GM23338 (cell line): ENCODE data around the gene CD6. TPM values are rescaled to one million over a fixed set of nuclear protein-coding genes. Genes with fewer than 3 reads are reported as not detected.

ENCODE experiments used
- ATAC-seq: fragments of 200-7000 bp; cut with Tn5 transposase; 3 replicates; pipeline ENCODE4 v1.9.1; 2020
- DNase-seq: peaks from one replicate; pipeline ENCODE4 v3.0.0-alpha.2; 2015; ENCODE audit warnings: low spot score
- H2AFZ ChIP-seq: fragments of 200-600 bp; sonication (generic); 2 replicates; pipeline ENCODE4 v1.8.0; 2016; ENCODE audit warnings: antibody characterized with exemption, mild to moderate bottlenecking, moderate library complexity
- H3F3A ChIP-seq: fragments of 200-600 bp; sonication (generic); replicated peaks from 2 replicates; pipeline ENCODE4 v1.8.0; 2017; ENCODE audit warnings: antibody characterized with exemption, mixed run types, low read depth
- H3K27ac ChIP-seq: fragments of 200-600 bp; sonication (generic); 2 replicates; pipeline ENCODE4 v1.6.1; 2016; ENCODE audit warnings: low read depth
- H3K27me3 ChIP-seq: fragments of 200-600 bp; sonication (generic); 2 replicates; pipeline ENCODE4 v1.8.0; 2016; ENCODE audit warnings: mild to moderate bottlenecking, mixed run types, moderate library complexity; ENCODE audit not compliant: insufficient read depth
- H3K36me3 ChIP-seq: fragments of 200-600 bp; sonication (generic); 2 replicates; pipeline ENCODE4 v1.8.0; 2016; ENCODE audit warnings: mild to moderate bottlenecking; ENCODE audit not compliant: insufficient read depth
- H3K4me1 ChIP-seq: fragments of 200-600 bp; sonication (generic); 2 replicates; pipeline ENCODE4 v1.8.0; 2016; ENCODE audit warnings: mild to moderate bottlenecking, moderate library complexity; ENCODE audit not compliant: insufficient read depth
- H3K4me2 ChIP-seq: fragments of 200-600 bp; sonication (generic); 2 replicates; pipeline ENCODE4 v1.7.1; 2017; ENCODE audit warnings: mixed run types
- H3K4me3 ChIP-seq: fragments of 200-600 bp; sonication (generic); 2 replicates; pipeline ENCODE4 v1.6.1; 2016; ENCODE audit warnings: mixed run types
- H3K79me2 ChIP-seq: fragments of 200-600 bp; sonication (generic); replicated peaks from 2 replicates; pipeline ENCODE4 v1.8.0; 2017; ENCODE audit warnings: mild to moderate bottlenecking; ENCODE audit not compliant: insufficient read depth
- H3K9me2 ChIP-seq: fragments of 200-600 bp; sonication (generic); 2 replicates; pipeline ENCODE4 v1.8.0; 2017; ENCODE audit not compliant: insufficient read depth
- H4K20me1 ChIP-seq: fragments of 200-600 bp; sonication (generic); replicated peaks from 2 replicates; pipeline ENCODE4 v1.8.0; 2017; ENCODE audit warnings: mild to moderate bottlenecking; ENCODE audit not compliant: insufficient read depth
- H3K27ac Mint-ChIP-seq: 2 replicates; pipeline ENCODE4 v1.8.0; 2020; ENCODE audit warnings: inconsistent platforms, mild to moderate bottlenecking, moderate library complexity, mixed read lengths
- H3K27me3 Mint-ChIP-seq: 3 replicates; pipeline ENCODE4 v1.8.0; 2022; ENCODE audit warnings: low read depth, mild to moderate bottlenecking, moderate library complexity, mixed read lengths, inconsistent platforms; ENCODE audit not compliant: insufficient read depth, poor library complexity
- H3K36me3 Mint-ChIP-seq: 3 replicates; pipeline ENCODE4 v1.8.0; 2021; ENCODE audit warnings: low read depth, mild to moderate bottlenecking, inconsistent platforms, moderate library complexity, mixed read lengths
- H3K4me1 Mint-ChIP-seq: 3 replicates; pipeline ENCODE4 v1.8.0; 2020; ENCODE audit warnings: mild to moderate bottlenecking, inconsistent platforms, mixed read lengths
- H3K4me3 Mint-ChIP-seq: 3 replicates; pipeline ENCODE4 v1.8.0; 2021; ENCODE audit warnings: moderate library complexity, mild to moderate bottlenecking, inconsistent platforms, mixed read lengths
- H3K9me3 Mint-ChIP-seq: 3 replicates; pipeline ENCODE4 v1.8.0; 2020; ENCODE audit warnings: moderate library complexity, mild to moderate bottlenecking, inconsistent platforms, mixed read lengths
- CREB1 ChIP-seq: fragments of 250-450 bp; sonication (Bioruptor Pico); IDR thresholded peaks from 2 replicates; pipeline ENCODE4 v1.5.0; 2020; ENCODE audit warnings: low read depth, mild to moderate bottlenecking, moderate library complexity
- ETS1 ChIP-seq: IDR thresholded peaks from 2 replicates; pipeline ENCODE4 v1.6.1; 2016; ENCODE audit warnings: antibody characterized with exemption
- EZH2 ChIP-seq: fragments of 200-600 bp; sonication (generic); IDR thresholded peaks from one replicate; pipeline ENCODE4 v1.8.0; 2017; ENCODE audit warnings: antibody characterized with exemption, mild to moderate bottlenecking, low read depth; ENCODE audit not compliant: unreplicated experiment
- JUNB ChIP-seq: IDR thresholded peaks from one replicate; pipeline ENCODE4 v1.6.1; 2016; ENCODE audit warnings: antibody characterized with exemption; ENCODE audit not compliant: unreplicated experiment
- POLR2AphosphoS5 ChIP-seq: IDR thresholded peaks from 2 replicates; pipeline ENCODE4 v1.6.1; 2016; ENCODE audit warnings: antibody characterized with exemption, low read depth
- ZNF114 ChIP-seq: fragments of 250-450 bp; sonication (Bioruptor Pico); IDR thresholded peaks from 2 replicates; pipeline ENCODE4 v1.5.0; 2020; ENCODE audit warnings: mild to moderate bottlenecking, moderate library complexity
- ZNF331 ChIP-seq: fragments of 250-450 bp; sonication (Bioruptor Pico); IDR thresholded peaks from 2 replicates; pipeline ENCODE4 v1.5.0; 2020; ENCODE audit warnings: low read depth, mild to moderate bottlenecking, moderate library complexity
- polyA plus RNA-seq: library from polyadenylated mRNA; unstranded; fragments of >200 nt; fragmentation: Nextera tagmentation; extraction: Ambion mirVana; gene quantifications from 2 replicates; pipeline ENCODE4 v1.2.1, GENCODE V29; 2016
- total RNA-seq: library from RNA; depleted of rRNA; stranded (reverse); fragments of >200 nt; shearing (Covaris generic); gene quantifications from 2 replicates; pipeline ENCODE4 v1.2.3, GENCODE V29; 2014
- TF ChIP-seq, protein P1 (sequence below): fragments of 250-450 bp; sonication (Bioruptor Pico); IDR thresholded peaks from 2 replicates; pipeline ENCODE4 v1.5.0; 2020; ENCODE audit warnings: mild to moderate bottlenecking, moderate library complexity
- TF ChIP-seq, protein P2 (sequence below): IDR thresholded peaks from one replicate; pipeline ENCODE4 v1.6.1; 2018; ENCODE audit warnings: antibody characterized with exemption; ENCODE audit not compliant: unreplicated experiment

CD6 gene
- total and polyA plus RNA-seq, 2 experiments from 2014 or later = 0.49 TPM; not detected in 1

DNA sequence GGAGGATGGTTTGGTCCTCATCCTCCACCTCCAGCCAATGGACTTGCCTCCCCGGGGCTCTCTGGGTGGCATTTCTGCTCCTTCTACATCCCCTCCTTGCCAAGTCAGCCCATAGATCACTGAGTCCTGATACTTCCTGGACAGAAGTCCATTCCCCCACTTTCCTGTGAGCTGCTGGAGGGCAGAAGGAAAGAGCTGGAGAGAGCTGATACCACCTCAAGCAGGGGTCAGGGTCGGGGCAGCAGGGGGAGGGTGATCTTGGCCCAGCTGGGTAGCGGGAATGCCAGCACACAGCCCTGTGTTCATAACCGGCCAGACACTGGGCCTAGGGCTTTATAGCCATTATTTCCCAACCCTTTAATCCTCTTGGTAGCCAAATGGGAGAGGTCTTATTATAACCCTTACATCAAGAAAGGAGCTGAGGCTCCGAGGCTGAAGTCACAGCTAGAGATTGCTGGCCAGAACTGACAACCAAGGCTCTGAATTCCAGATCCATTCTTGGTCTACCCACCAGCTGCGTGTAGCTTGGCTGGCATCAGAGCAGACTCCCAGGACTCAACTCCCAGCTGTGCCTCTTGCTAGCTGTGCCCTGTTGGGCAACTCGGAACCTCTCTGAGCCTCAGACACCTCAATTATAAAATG, 39.9 kb downstream of the CD6 start:
- Histone ChIP-seq H3K27ac (no peak overlapping the region), H3K36me3 (no peaks in the 10 kb centered on the region), H3K4me3 (no peak overlapping the region), H3K79me2 (no peaks in the 10 kb centered on the region), H3K4me2 (no peak overlapping the region), H3K9me2 (no peaks in the 10 kb centered on the region), H3K4me1 (peaks cover 4% of the 10 kb centered on the region; the same call in 1 of the 2 replicates), H3K27me3 (peaks cover 54% of the 10 kb centered on the region), H4K20me1 (no peaks in the 10 kb centered on the region), H3F3A (no peaks in the 10 kb centered on the region), H2AFZ (no peak overlapping the region)
- H3K4me3 Mint-ChIP-seq = no peak overlapping the region
- DNase-seq (no peak), ATAC-seq (no peak)
- peaks cover 8% of the 10 kb centered on the region; the same call in 2 of the 3 replicates for H3K4me1 Mint-ChIP-seq
- H3K9me3 Mint-ChIP-seq = no peaks in the 10 kb centered on the region; the same call in 2 of the 3 replicates
- no peaks in the 10 kb centered on the region for H3K36me3 Mint-ChIP-seq
- no peak for TF ChIP-seq ZNF114 (CRISPR knock-in tag)
- TF ChIP-seq JUNB = no peak
- TF ChIP-seq ZNF331 = no peak
- no peak overlapping the region for H3K27ac Mint-ChIP-seq
- peaks cover 49% of the 10 kb centered on the region for H3K27me3 Mint-ChIP-seq

DNA sequence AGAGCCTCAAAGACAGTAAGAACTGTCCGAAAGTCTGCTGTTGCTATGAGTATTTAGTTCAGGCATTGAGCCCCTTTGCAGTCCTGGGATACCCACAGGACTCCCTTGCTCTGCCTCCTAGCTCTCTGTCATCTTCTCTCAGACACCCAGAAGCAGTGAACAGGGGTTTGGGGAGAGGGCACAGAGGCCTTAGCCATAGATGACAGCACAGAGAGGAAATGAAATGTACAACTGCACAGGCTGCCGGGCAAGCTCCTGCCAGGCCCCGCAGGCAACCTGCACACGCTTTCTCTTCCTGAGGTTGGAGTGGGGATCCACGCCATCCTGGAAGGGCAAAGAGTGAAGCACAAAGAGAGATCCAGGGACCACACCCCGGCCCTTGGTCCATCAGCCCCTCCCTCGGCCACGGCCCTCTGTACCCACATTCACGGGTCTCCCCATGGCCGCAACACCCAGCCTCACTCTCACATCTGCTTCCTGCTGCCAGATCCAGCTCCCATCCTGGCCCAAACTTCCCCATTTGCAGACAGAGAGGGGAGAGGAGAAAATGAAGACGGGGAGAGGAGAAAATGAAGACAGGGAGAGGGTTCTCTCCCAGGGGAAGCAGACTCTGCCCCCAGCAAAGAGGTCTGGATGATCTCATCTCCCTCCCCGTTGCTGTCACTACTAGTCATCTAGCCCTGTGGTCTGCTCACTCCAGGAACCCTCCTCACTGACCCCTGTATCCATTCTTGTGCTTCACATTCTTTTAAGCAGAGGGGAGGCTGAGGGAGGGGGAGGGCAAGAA, 40.7 kb downstream of the CD6 start:
- Mint-ChIP-seq H3K27me3 (peaks cover 42% of the 10 kb centered on the region), H3K4me3 (no peak overlapping the region), H3K9me3 (no peaks in the 10 kb centered on the region; the same call in 2 of the 3 replicates), H3K36me3 (no peaks in the 10 kb centered on the region), H3K4me1 (peaks cover 4% of the 10 kb centered on the region; the same call in 1 of the 3 replicates), H3K27ac (no peak overlapping the region)
- ATAC-seq (no peak), DNase-seq (no peak)
- H3K36me3 ChIP-seq = no peaks in the 10 kb centered on the region
- H3F3A ChIP-seq = no peaks in the 10 kb centered on the region
- H3K4me1 ChIP-seq = peaks cover 2% of the 10 kb centered on the region; the same call in 1 of the 2 replicates
- no peak overlapping the region for H3K27ac ChIP-seq
- H3K4me2 ChIP-seq = no peak overlapping the region
- no peaks in the 10 kb centered on the region for H4K20me1 ChIP-seq
- H3K79me2 ChIP-seq = no peaks in the 10 kb centered on the region
- no peaks in the 10 kb centered on the region for H3K9me2 ChIP-seq
- no peak overlapping the region for H2AFZ ChIP-seq
- no peak overlapping the region for H3K4me3 ChIP-seq
- H3K27me3 ChIP-seq = peaks cover 46% of the 10 kb centered on the region
- TF ChIP-seq POLR2AphosphoS5 = no peak
- no peak for TF ChIP-seq CREB1 (CRISPR knock-in tag)
- TF ChIP-seq, protein P1, sequence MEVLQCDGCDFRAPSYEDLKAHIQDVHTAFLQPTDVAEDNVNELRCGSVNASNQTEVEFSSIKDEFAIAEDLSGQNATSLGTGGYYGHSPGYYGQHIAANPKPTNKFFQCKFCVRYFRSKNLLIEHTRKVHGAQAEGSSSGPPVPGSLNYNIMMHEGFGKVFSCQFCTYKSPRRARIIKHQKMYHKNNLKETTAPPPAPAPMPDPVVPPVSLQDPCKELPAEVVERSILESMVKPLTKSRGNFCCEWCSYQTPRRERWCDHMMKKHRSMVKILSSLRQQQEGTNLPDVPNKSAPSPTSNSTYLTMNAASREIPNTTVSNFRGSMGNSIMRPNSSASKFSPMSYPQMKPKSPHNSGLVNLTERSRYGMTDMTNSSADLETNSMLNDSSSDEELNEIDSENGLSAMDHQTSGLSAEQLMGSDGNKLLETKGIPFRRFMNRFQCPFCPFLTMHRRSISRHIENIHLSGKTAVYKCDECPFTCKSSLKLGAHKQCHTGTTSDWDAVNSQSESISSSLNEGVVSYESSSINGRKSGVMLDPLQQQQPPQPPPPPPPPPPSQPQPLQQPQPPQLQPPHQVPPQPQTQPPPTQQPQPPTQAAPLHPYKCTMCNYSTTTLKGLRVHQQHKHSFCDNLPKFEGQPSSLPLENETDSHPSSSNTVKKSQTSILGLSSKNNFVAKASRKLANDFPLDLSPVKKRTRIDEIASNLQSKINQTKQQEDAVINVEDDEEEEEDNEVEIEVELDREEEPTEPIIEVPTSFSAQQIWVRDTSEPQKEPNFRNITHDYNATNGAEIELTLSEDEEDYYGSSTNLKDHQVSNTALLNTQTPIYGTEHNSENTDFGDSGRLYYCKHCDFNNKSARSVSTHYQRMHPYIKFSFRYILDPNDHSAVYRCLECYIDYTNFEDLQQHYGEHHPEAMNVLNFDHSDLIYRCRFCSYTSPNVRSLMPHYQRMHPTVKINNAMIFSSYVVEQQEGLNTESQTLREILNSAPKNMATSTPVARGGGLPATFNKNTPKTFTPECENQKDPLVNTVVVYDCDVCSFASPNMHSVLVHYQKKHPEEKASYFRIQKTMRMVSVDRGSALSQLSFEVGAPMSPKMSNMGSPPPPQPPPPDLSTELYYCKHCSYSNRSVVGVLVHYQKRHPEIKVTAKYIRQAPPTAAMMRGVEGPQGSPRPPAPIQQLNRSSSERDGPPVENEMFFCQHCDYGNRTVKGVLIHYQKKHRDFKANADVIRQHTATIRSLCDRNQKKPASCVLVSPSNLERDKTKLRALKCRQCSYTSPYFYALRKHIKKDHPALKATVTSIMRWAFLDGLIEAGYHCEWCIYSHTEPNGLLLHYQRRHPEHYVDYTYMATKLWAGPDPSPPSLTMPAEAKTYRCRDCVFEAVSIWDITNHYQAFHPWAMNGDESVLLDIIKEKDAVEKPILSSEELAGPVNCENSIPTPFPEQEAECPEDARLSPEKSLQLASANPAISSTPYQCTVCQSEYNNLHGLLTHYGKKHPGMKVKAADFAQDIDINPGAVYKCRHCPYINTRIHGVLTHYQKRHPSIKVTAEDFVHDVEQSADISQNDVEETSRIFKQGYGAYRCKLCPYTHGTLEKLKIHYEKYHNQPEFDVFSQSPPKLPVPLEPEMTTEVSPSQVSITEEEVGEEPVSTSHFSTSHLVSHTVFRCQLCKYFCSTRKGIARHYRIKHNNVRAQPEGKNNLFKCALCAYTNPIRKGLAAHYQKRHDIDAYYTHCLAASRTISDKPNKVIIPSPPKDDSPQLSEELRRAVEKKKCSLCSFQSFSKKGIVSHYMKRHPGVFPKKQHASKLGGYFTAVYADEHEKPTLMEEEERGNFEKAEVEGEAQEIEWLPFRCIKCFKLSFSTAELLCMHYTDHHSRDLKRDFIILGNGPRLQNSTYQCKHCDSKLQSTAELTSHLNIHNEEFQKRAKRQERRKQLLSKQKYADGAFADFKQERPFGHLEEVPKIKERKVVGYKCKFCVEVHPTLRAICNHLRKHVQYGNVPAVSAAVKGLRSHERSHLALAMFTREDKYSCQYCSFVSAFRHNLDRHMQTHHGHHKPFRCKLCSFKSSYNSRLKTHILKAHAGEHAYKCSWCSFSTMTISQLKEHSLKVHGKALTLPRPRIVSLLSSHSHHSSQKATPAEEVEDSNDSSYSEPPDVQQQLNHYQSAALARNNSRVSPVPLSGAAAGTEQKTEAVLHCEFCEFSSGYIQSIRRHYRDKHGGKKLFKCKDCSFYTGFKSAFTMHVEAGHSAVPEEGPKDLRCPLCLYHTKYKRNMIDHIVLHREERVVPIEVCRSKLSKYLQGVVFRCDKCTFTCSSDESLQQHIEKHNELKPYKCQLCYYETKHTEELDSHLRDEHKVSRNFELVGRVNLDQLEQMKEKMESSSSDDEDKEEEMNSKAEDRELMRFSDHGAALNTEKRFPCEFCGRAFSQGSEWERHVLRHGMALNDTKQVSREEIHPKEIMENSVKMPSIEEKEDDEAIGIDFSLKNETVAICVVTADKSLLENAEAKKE (CRISPR knock-in tag) = no peak
- no peak for TF ChIP-seq EZH2
- TF ChIP-seq JUNB = no peak
- TF ChIP-seq ETS1 = no peak
- TF ChIP-seq, protein P2, sequence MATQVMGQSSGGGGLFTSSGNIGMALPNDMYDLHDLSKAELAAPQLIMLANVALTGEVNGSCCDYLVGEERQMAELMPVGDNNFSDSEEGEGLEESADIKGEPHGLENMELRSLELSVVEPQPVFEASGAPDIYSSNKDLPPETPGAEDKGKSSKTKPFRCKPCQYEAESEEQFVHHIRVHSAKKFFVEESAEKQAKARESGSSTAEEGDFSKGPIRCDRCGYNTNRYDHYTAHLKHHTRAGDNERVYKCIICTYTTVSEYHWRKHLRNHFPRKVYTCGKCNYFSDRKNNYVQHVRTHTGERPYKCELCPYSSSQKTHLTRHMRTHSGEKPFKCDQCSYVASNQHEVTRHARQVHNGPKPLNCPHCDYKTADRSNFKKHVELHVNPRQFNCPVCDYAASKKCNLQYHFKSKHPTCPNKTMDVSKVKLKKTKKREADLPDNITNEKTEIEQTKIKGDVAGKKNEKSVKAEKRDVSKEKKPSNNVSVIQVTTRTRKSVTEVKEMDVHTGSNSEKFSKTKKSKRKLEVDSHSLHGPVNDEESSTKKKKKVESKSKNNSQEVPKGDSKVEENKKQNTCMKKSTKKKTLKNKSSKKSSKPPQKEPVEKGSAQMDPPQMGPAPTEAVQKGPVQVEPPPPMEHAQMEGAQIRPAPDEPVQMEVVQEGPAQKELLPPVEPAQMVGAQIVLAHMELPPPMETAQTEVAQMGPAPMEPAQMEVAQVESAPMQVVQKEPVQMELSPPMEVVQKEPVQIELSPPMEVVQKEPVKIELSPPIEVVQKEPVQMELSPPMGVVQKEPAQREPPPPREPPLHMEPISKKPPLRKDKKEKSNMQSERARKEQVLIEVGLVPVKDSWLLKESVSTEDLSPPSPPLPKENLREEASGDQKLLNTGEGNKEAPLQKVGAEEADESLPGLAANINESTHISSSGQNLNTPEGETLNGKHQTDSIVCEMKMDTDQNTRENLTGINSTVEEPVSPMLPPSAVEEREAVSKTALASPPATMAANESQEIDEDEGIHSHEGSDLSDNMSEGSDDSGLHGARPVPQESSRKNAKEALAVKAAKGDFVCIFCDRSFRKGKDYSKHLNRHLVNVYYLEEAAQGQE = no peak
